ENCODE data around the gene OCIAD1.
A peak's percentile ranks its signal among the peaks of the same experiment; 100 is the strongest.

OCIAD1 gene

GRCh38 chr4:48906206-48907173 is 75.6 kb downstream of the OCIAD1 start, which contains the start of gene OCIAD2:
TSS of gene OCIAD2 (minus strand) at chr4:48906774. CDS start at chr4:48904549, 2,225 bp downstream.
- CTCF ChIA-PET = no interaction called here
- TF ChIP-seq BHLHE40 (IDR thresholded peaks at IDR 0.05; ENCODE audit: borderline replicate concordance) (no peak), FOXM1 (IDR thresholded peaks at IDR 0.05; ENCODE audit: borderline replicate concordance) (no peak), L3MBTL2 (conservative IDR thresholded peaks at IDR 0.05) (no peak)
- no peak for DNase-seq (ENCODE audit: extremely low spot score)
- POLR2A ChIA-PET = no interaction called here

GRCh38 chr4:48907706-48908477 is 77.0 kb downstream of the OCIAD1 start:
- POLR2A ChIA-PET = no interaction called here

GRCh38 chr4:48908687-48909086 is 77.8 kb downstream of the OCIAD1 start:
- no peak for DNase-seq (ENCODE audit: extremely low spot score)
- POLR2A ChIA-PET = no interaction called here
- TF ChIP-seq CTBP1 (IDR thresholded peaks at IDR 0.05; ENCODE audit: borderline replicate concordance) (no peak), ELF4 (IDR thresholded peaks at IDR 0.05) (no peak), ZNF384 (IDR thresholded peaks at IDR 0.05) (no peak), SP1 (IDR thresholded peaks at IDR 0.05) (no peak), FOXK2 (IDR thresholded peaks at IDR 0.05) (no peak), FOXA1 (IDR thresholded peaks at IDR 0.05) (no peak), BHLHE40 (IDR thresholded peaks at IDR 0.05; ENCODE audit: borderline replicate concordance) (no peak), PKNOX1 (IDR thresholded peaks at IDR 0.05) (no peak), LEF1 (IDR thresholded peaks at IDR 0.05; ENCODE audit: borderline replicate concordance) (no peak), L3MBTL2 (conservative IDR thresholded peaks at IDR 0.05) (no peak), NFRKB (IDR thresholded peaks at IDR 0.05) (no peak), TARDBP (IDR thresholded peaks at IDR 0.05) (no peak), FOXM1 (IDR thresholded peaks at IDR 0.05; ENCODE audit: borderline replicate concordance) (no peak), SUZ12 (IDR thresholded peaks at IDR 0.05) (no peak), ARNT (IDR thresholded peaks at IDR 0.05) (no peak), HDGF (IDR thresholded peaks at IDR 0.05; ENCODE audit: borderline replicate concordance) (no peak)
- CTCF ChIA-PET = no interaction called here

More at GRCh38 chr4:48907706-48908477, 77.0 kb downstream of the OCIAD1 start:
- TF ChIP-seq SP1 (IDR thresholded peaks at IDR 0.05) (no peak), LEF1 (IDR thresholded peaks at IDR 0.05; ENCODE audit: borderline replicate concordance) (no peak), ARNT (IDR thresholded peaks at IDR 0.05) (no peak), FOXM1 (IDR thresholded peaks at IDR 0.05; ENCODE audit: borderline replicate concordance) (no peak), ELF4 (IDR thresholded peaks at IDR 0.05) (no peak), CTBP1 (IDR thresholded peaks at IDR 0.05; ENCODE audit: borderline replicate concordance) (no peak), HDGF (IDR thresholded peaks at IDR 0.05; ENCODE audit: borderline replicate concordance) (no peak), NFRKB (IDR thresholded peaks at IDR 0.05) (no peak)
- CTCF ChIA-PET = no interaction called here
- DNase-seq (ENCODE audit: extremely low spot score) = no peak

GRCh38 chr4:48909697-48910096 is 78.8 kb downstream of the OCIAD1 start:
- ChIA-PET POLR2A (no interaction called here), CTCF (no interaction called here)
- DNase-seq (ENCODE audit: extremely low spot score) = peak; percentile 10
- TF ChIP-seq CTBP1 (IDR thresholded peaks at IDR 0.05; ENCODE audit: borderline replicate concordance) (no peak), L3MBTL2 (conservative IDR thresholded peaks at IDR 0.05) (no peak), TARDBP (IDR thresholded peaks at IDR 0.05) (no peak), BHLHE40 (IDR thresholded peaks at IDR 0.05; ENCODE audit: borderline replicate concordance) (no peak), NFRKB (IDR thresholded peaks at IDR 0.05) (no peak), ZNF384 (IDR thresholded peaks at IDR 0.05) (no peak), SP1 (IDR thresholded peaks at IDR 0.05) (no peak), FOXA1 (IDR thresholded peaks at IDR 0.05) (no peak), HDGF (IDR thresholded peaks at IDR 0.05; ENCODE audit: borderline replicate concordance) (no peak), LEF1 (IDR thresholded peaks at IDR 0.05; ENCODE audit: borderline replicate concordance) (no peak), ARNT (IDR thresholded peaks at IDR 0.05) (no peak), PKNOX1 (IDR thresholded peaks at IDR 0.05) (no peak), FOXK2 (IDR thresholded peaks at IDR 0.05) (no peak), SUZ12 (IDR thresholded peaks at IDR 0.05) (no peak), ELF4 (IDR thresholded peaks at IDR 0.05) (no peak), FOXM1 (IDR thresholded peaks at IDR 0.05; ENCODE audit: borderline replicate concordance) (no peak)

- ChIA-PET POLR2A (no interaction called here), CTCF (no interaction called here)
- no peak for DNase-seq (ENCODE audit: extremely low spot score)
- TF ChIP-seq HDGF (IDR thresholded peaks at IDR 0.05; ENCODE audit: borderline replicate concordance) (no peak), FOXA1 (IDR thresholded peaks at IDR 0.05) (no peak), BHLHE40 (IDR thresholded peaks at IDR 0.05; ENCODE audit: borderline replicate concordance) (no peak), CTBP1 (IDR thresholded peaks at IDR 0.05; ENCODE audit: borderline replicate concordance) (no peak), LEF1 (IDR thresholded peaks at IDR 0.05; ENCODE audit: borderline replicate concordance) (no peak), SP1 (IDR thresholded peaks at IDR 0.05) (no peak)
Observed at GRCh38 chr4:48910511-48910910, 79.6 kb downstream of the OCIAD1 start.

Data from HEK293T (cell line).